GM18511 (cell line): ENCODE measurements around the gene CNTLN.
"Not testable (repeated sequence)": the region's sequence is repeated elsewhere in the genome, so short reads cannot be mapped to it uniquely, and the experiment has no call there.

ENCODE experiments used
- ATAC-seq: cut with Tn5 transposase; IDR thresholded peaks from one replicate; pipeline ENCODE4 v1.9.1; 2021; ENCODE audit warnings: mild to moderate bottlenecking, moderate library complexity; ENCODE audit not compliant: unreplicated experiment

Gene CNTLN

DNA sequence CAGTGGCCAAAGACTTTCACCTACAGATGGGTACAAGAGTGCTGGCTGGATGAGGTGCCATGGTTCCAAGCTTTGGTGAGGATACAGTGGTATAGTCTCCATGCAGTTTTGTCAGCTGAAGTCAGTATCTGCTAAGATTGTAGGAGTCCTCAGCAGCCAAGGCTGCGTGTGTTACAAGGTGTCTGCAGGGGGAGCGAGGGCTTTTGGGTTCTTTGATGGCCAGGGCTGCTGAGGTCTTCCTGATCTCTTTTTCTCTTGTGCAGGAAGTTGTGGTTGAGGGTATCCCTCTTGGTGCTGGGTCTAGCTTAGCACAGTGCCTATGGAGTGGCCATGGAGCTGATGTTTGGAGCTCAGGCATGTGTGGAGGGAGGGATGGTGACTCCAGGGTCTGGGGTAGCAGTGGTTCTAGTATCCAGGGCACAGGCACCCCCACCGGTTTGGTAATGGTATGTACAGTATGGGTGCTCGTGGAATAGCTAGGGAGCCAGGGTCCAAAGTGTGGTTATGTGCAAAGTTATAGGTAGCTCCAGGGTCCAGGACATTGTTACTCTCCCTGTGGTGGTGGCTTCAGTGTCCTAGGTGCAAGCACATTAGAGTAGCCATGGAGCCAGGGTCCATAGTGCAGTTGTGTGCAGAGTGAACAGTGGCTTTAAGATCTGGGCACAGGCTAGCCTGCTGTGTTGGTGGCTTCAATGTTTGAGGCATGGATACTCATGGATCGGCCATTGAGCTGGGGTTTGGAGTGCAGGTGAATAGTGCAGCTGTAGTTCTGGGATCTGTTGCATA, 36.7 kb downstream of the CNTLN start:
- no peak for ATAC-seq

DNA sequence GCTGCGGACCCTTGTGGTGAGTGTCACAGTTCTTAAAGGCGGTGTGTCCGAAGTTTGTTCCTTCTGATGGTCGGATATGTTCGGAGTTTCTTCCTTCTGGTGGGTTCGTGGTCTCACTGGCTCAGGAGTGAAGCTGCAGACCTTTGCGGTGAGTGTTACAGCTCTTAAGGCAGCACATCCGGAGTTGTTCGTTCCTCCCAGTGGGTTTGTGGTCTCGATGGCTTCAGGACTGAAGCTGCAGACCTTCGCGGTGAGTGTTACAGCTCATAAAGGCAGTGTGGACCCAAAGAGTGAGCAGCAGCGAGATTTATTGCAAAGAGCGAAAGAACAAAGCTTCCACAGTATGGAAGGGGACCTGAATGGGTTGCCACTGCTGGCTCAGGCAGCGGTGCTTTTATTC, 42.7 kb downstream of the CNTLN start:
- ATAC-seq = not testable (repeated sequence)

DNA sequence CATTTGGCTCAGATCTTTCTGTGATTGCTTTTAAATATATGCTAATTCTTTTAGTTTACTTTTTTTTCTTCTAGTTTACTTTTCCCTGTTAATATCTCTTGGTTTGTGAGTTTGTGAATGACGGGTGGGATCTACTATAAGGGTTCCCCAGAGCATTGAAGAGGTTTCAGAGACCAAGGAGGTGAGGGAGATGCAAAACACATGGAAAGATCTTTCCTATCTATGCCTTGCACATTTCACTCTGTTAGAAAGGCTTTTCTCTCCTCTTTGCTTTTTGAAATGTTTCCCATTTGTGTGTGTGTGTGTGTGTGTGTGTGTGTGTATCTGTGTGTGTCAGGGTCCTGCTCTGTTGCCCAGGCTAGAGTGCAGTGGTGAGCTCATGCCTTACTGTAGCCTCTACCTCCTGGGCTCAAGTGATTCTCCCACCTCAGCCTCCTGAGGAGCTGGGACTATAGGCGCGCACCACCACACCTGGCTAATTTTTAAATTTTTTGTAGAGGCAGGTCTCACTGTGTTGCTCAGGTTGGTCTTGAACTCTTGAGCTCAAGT, 50.7 kb downstream of the CNTLN start:
- ATAC-seq = no peak

DNA sequence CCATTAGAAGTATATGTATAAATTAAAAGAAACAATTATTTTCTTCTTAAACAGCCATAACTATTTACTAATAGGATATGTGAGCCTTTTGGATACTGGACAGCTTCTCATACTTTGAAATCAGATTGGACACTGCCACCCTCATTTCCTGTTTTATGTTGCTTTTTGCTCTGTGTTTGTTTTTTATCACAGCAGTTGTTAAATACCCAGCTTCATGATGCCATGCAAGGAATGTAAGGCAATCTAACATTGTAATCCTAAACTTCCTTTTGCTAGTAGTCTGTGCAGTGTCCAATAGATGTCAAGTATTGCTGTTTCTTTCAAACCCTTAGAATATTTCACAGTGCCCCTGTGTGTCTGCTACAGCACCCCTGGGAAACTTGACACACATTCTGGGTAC, 56.2 kb downstream of the CNTLN start:
- ATAC-seq = no peak

DNA sequence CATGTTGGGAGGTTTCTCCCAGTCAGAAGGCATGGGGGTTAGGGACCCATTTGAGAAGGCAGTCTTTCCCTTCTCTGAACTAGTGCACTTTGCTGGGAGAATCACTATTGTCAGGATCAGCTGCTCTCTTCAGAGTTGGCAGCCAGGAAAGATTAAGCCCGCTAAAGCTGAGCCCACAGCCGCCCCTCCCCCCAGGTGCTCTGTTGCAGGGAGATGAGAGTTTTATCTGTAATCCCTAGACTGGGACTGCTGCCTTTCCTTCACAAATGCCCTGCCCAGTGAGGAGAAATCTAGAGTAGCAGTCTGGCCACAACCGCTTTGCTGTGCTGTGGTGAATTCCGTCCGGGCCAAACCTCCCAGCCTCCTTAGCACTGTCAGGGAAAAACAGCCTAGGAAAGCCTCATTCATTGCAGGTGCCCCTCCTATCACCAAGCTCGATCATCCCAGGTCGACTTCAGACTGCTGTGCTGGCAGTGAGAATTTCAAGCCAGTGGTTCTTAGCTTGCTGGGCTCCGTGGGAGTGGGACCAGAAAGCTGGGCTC, 69.8 kb downstream of the CNTLN start:
- no peak for ATAC-seq

DNA sequence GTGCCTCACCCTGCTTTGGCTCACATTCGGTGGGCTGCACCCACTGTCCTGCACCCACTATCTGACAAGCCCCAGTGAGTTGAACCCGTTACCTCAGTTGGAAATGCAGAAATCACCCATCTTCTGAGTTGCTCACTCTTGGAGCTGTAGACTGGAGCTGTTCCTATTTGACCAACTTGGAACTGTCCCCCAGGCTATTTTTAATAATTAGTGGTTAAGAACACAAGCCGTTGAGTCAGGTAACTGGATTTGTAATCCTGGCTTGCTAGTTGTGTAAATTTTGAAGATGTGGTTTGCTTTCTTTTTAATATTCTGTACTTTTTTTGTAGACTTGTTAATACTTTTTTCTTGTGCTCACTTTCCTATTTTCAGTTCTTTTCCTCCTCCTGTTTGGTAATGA, 81.2 kb downstream of the CNTLN start:
- no peak for ATAC-seq

DNA sequence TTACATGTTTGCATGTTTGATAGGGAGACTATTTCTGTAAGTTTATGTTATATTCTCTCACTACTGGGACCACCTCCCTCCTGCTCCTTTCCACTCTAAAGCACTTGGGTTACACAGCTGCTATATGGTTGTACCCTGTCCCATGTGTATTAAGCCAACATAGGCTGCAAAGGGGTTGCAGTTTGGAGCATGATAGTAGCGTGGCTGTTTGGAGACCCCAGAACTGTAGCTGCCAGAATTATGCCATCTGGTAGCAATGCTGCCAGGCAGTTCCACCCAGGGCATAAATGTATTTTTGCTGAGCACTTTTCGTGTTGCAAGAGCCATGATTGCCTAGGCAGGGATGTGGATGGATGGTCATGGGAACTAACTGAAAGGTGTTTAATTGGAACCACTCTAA, 81.8 kb downstream of the CNTLN start:
- ATAC-seq = no peak

DNA sequence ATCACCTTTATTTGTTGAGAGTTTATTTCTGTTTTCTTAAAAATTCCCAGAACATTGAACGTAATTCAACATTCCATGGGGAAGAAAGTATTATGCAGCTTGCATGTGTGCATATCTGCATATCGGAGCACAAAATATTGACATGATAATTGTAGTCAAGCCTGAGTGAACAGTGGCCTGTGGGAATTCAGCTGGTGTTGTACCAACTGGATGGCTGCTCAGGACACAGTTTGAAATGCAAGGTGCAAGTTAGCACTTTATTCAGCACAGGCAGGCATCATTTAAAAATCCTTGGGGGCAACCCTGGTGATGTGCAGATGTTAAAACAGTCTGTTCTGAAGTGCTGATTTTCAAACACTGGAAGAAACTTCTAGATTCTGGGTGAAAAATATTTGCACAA, 82.4 kb downstream of the CNTLN start:
- no peak for ATAC-seq

DNA sequence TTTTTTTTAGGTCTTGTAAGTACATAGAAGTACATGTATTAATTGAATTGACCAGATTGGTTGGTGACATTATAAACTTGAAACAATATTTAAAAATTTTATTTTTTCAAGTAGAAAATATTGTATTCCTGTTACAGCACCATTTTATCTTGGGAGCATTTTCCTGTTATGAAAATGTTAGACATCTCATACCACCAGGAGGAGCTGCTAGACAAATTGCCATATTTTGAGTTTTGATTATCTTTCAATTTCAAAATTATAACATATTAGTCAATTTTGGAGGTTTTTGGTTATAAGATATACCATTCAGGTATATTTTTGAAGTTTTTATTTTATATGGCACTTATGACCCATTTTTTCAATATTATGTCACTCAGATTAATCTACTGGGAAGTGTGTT, 84.4 kb downstream of the CNTLN start:
- no peak for ATAC-seq

DNA sequence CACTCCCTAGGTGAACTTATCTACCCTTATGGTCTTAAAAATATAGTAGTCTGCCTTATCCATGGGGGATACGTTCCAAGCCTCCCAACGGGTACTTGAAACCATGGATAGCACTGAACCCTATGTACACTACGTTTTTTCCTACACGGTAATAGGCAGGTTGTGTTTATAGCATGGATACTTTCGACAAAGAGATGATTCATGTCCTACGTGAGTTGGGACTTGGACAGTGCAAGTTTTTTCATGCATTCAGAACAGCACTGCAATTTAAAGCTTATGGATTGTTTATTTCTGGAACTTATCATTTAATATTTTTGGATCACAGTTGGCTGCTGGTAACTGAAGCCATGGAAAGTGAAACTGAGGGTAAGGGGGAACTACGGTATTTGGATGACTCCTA, 88.1 kb downstream of the CNTLN start:
- no peak for ATAC-seq

DNA sequence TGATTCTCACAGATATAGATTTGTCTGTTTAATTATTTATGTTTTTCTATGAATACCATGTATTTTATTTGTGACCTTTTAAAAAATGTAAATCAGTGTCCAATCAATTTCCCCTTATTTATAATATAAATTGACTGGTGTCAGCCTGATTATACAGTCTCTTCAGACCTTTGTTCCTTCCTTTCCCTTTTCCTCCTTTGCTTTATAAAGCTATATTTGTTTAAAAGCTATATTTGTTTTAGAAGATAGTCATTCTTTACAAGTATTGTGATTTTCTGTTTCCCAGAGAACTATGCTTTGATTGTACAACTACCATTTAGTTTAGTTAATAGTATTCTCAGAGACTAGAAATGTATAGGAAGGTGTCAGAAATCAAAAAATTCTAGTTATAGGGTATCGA, 90.6 kb downstream of the CNTLN start:
- no peak for ATAC-seq

DNA sequence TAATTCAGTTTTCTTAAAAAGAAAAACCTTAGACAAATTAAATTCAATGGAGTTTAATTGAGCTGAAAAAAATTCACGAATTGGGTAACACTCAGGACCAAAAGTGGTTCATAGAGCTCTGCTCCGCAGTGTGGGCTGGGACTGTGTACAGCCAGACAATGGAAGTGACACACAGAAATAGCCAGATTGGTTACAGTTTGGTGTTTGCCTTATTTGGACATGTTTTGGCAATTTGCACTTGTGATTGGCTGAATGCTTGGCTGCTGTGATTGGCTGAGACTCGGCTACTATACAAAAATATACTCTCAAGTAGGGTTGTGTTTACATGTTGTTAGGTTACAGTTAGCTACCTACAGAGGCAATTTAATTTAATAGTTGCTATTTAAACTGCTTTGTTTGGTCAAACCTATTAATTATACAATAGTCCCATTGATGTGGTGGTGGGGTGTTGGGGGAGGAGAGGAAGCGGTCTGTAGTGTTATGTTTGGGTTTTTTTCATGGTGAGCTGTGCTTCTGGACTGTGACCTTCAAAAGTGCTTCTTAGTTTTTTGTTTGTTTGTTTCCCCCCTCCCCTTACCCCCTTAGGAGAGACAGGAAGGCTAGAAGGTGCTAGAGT, 95.2 kb downstream of the CNTLN start:
- no peak for ATAC-seq

DNA sequence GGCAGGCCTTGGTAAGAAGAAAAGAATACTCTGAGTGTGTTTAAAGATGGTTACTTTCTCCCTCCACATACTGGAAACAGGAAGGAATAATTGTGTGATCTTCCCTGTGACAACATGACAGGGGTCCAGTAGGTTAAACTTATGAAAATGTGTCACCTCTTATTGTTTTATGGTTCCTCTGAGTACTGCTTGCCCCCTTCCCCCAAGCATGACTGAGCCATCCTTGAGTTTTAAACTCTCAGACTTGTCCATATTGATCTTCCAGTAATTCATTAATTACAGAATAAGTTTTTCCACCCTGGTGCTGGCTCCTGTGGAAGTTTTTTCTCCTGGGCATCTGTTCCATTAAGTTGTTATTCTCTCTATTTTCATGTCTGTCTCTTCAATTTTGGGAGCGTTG, 95.8 kb downstream of the CNTLN start:
- no peak for ATAC-seq

DNA sequence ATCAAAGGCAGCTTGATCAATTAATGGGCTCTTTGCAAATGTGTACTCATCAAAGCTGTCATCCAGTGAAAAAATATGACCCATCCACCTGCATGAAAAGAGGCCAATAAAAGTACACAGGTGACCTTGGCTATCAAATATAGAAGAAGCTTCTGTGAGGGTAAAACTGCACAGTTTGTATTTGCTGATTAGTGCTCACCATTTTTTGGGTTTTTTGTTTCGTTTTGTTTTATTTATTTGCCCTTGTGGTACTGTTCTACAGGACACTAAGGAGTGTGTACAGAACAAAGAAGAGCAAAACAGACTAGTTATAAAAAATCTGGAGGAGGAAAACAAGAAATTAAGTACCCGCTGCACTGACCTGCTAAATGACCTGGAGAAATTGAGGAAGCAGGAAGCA, 101.3 kb downstream of the CNTLN start:
- no peak for ATAC-seq

DNA sequence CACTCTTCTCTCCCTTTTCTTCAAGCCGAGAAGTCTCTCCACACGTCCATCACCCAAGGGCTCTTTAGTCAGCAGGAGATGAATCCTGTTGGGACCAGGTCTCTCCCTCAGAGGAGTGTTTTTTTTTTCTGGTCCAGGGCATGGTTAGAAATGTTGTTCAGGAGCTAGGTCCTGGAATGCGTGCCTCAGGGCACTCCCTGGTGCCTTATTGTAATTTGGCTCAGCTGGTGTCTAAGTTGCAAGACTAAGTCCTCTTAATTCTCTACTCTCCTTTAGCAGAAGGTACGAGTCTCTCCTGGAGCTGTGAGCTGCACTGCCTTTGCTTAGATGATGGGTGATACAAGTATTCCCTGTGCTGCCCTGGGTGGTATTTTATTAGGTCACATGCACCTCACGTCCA, 111.9 kb downstream of the CNTLN start:
- ATAC-seq = no peak

DNA sequence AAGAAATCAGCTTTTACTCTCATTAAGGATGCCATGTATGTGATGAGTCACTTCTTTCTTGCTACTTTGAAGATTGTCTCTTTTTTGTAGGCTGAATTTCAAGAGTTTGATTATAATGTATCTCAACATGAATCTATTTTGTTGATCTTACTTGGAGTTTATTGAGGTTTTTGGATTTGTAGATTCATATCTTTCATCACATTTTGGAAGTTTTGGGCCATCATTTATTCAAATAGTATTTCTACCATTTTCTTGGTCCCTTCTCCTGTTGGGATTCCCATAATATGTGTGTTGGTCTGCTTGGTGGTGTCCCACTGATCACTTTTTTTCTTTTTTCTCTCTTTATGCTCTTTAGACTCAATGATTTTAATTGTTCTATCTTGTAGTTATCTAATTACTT, 116.3 kb downstream of the CNTLN start:
- no peak for ATAC-seq

DNA sequence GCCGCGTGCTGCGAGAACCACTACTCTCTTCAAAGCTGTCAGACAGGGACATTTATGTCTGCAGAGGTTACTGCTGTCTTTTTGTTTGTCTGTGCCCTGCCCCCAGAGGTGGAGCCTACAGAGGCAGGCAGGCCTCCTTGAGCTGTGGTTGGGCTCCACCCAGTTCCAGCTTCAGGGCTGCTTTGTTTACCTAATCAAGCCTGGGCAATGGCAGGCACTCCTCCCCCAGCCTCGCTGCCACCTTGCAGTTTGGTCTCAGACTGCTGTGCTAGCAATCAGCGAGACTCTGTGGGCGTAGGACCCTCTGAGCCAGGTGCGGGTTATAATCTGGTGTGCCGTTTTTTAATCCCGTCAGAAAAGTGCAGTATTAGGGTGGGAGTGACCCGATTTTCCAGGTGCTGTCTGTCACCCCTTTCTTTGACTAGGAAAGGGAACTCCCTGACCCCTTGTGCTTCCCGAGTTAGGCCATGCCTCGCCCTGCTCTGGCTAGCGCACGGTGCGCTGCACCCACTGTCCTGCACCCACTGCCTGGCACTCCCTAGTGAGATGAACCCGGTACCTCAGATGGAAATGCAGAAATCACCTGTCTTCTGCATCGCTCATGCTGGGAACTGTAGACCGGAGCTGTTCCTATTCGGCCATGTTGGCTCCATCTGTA, 133.8 kb downstream of the CNTLN start:
- ATAC-seq = not testable (repeated sequence)

DNA sequence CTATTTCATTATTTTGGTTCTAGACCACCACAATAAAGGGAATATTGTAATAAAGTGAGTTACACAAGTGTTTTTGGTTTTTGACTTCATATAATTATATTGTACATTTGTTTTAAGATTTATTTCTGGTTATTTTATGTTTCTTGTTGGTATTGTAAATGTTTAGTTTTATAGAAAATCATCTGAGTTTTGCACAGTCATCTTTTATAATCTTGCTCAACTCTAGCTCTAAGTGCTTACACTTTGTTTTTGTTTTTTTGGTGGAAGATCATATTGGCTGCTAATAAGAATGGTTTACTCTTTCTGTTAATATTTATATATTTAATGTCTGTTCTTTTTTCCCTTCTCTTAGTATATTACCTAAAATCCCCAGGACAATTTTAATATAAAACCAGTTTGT, 135.0 kb downstream of the CNTLN start:
- ATAC-seq = no peak

DNA sequence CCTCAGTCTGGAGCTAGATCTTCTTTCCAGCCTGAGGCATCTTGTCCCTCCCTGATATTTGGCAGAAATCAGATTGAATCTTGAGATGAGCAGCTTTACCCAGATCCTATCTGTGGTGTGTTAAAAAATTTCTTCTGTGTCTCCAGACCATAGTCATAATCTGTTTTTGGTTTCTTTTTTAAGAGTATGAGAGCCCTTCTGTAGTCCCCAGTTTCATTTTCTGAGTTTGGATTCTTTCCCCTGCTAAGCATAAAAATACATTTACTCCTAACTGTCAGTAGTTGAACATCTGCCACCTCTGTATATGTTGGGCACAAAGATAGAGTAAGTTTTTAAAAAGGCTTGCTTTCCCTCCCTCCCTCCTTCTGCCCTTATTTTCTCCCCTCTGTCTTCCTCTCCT, 137.7 kb downstream of the CNTLN start:
- ATAC-seq = no peak

DNA sequence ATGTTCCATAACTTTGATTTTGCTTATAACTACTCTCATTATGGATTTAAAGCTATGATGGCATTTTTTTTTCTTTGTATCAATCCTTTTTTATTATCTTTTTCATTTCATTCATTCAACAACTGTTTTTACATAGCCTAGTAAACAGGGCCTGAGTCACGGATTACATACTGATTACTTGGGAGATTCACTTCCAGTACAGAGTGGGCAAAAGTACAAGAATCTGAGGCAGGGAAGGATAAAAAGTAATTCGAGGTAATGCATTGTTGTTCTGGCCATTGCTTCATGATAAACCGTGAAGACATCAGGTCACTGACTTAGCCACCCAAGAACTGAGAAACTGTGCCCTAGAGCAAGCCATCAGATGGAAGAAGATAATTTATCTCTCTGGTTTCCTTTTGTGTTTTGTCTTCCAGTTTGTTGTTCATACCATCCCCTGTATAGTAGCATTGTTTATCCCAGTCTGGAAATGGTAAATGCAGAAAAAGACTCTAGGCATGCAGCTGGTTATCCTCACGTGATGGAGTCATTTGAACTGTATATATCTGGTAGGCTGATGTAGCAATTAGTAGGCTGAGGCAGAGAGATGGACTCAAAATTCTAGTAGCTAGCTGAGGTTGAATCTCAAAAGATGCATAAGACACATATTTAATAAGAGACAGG, 145.6 kb downstream of the CNTLN start:
- no peak for ATAC-seq

DNA sequence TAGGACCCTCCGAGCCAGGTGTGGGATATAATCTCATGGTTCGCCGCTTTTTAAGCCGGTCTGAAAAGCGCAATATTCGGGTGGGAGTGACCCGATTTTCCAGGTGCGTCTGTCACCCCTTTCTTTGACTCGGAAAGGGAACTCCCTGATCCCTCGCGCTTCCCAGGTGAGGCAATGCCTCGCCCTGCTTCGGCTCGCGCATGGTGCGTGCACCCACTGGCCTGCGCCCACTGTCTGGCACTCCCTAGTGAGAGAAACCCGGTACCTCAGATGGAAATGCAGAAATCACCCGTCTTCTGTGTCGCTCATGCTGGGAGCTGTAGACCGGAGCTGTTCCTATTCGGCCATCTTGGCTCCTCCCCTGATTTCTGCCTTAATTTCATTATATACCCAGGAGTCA, 155.8 kb downstream of the CNTLN start:
- ATAC-seq = not testable (repeated sequence)
